ENCODE measurements around the gene THOC5.

DNA sequence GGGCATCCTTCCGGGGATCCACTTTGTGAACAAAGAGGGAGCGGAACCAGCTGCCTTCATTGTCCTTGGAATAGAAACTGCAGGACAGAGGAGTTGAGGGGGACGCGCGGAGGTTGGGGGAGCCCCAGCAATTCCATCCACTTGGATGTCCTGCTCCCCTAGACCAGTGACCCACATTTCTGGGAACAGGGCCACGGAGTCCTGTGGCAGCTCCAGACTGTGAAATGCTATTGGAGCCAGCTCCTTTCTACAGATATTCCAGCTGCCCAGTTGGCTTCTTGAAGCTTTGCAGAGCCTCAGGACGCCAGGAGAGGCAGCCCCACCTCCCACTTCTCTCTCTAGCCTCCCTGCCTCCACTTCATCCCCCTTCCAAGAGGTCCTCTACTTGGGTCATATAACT, 16.9 kb upstream of the THOC5 start:
- TF ChIP-seq, protein P1, sequence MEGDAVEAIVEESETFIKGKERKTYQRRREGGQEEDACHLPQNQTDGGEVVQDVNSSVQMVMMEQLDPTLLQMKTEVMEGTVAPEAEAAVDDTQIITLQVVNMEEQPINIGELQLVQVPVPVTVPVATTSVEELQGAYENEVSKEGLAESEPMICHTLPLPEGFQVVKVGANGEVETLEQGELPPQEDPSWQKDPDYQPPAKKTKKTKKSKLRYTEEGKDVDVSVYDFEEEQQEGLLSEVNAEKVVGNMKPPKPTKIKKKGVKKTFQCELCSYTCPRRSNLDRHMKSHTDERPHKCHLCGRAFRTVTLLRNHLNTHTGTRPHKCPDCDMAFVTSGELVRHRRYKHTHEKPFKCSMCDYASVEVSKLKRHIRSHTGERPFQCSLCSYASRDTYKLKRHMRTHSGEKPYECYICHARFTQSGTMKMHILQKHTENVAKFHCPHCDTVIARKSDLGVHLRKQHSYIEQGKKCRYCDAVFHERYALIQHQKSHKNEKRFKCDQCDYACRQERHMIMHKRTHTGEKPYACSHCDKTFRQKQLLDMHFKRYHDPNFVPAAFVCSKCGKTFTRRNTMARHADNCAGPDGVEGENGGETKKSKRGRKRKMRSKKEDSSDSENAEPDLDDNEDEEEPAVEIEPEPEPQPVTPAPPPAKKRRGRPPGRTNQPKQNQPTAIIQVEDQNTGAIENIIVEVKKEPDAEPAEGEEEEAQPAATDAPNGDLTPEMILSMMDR (conservative IDR thresholded peaks at IDR 0.05): no peak
- TF ChIP-seq EZH2 (IDR thresholded peaks at IDR 0.05; ENCODE audit: low read depth): no peak
